Measurements from ENCODE around the gene ARPC5L. TPM values are rescaled to one million over a fixed set of nuclear protein-coding genes. Genes with fewer than 3 reads are reported as not detected.

ARPC5L gene
- total RNA-seq, 1 donor from 2014 or later, result 42.1 TPM

- no peak for ATAC-seq
- no peak for DNase-seq
- no peak overlapping the region for H3K4me3 ChIP-seq
- no peak for TF ChIP-seq CTCF (IDR thresholded peaks at IDR 0.05)
- H3K27me3 ChIP-seq, result no peaks in the 10 kb centered on the region
- peaks cover 64% of the 10 kb centered on the region for H3K36me3 ChIP-seq
- H3K9me3 ChIP-seq, result no peaks in the 10 kb centered on the region
- H3K27ac ChIP-seq, result no peak overlapping the region
- no peaks in the 10 kb centered on the region for H3K4me1 ChIP-seq
- intact Hi-C loops (cut with DNase I), result no loop called here
Observed at GRCh38 chr9:124894035-124894740, 32.3 kb downstream of the ARPC5L start.

- H3K4me3 ChIP-seq, result no peak overlapping the region
- H3K9me3 ChIP-seq, result no peaks in the 10 kb centered on the region
- no peak overlapping the region for H3K27ac ChIP-seq
- no peaks in the 10 kb centered on the region for H3K27me3 ChIP-seq
- DNase-seq, result no peak
- H3K36me3 ChIP-seq, result peaks cover 64% of the 10 kb centered on the region
- intact Hi-C loops (cut with DNase I), result no loop called here
- H3K4me1 ChIP-seq, result no peaks in the 10 kb centered on the region
- peak; percentile 25 for TF ChIP-seq CTCF (IDR thresholded peaks at IDR 0.05)
- ATAC-seq, result peak; percentile 47
Observed at GRCh38 chr9:124894741-124895170, 32.8 kb downstream of the ARPC5L start.

- H3K9me3 ChIP-seq, result no peaks in the 10 kb centered on the region
- no peaks in the 10 kb centered on the region for H3K27me3 ChIP-seq
- TF ChIP-seq CTCF (IDR thresholded peaks at IDR 0.05), result no peak
- intact Hi-C loops (cut with DNase I), result no loop called here
- ATAC-seq, result no peak
- peaks cover 58% of the 10 kb centered on the region for H3K36me3 ChIP-seq
- no peak overlapping the region for H3K4me3 ChIP-seq
- DNase-seq, result no peak
- no peak overlapping the region for H3K27ac ChIP-seq
- no peaks in the 10 kb centered on the region for H3K4me1 ChIP-seq
Observed at GRCh38 chr9:124897570-124898460, 35.9 kb downstream of the ARPC5L start.

- H3K36me3 ChIP-seq, result peaks cover 65% of the 10 kb centered on the region
- ATAC-seq, result no peak
- no peak for DNase-seq
- H3K27ac ChIP-seq, result no peak overlapping the region
- H3K4me1 ChIP-seq, result no peaks in the 10 kb centered on the region
- no peak for TF ChIP-seq CTCF (IDR thresholded peaks at IDR 0.05)
- no peak overlapping the region for H3K4me3 ChIP-seq
- no peaks in the 10 kb centered on the region for H3K9me3 ChIP-seq
- intact Hi-C loops (cut with DNase I), result no loop called here
- H3K27me3 ChIP-seq, result no peaks in the 10 kb centered on the region
Observed at GRCh38 chr9:124899845-124900244, 37.9 kb downstream of the ARPC5L start.

- Histone ChIP-seq H3K36me3 (peaks cover 71% of the 10 kb centered on the region), H3K4me3 (no peak overlapping the region), H3K27ac (no peak overlapping the region), H3K4me1 (no peaks in the 10 kb centered on the region), H3K9me3 (no peaks in the 10 kb centered on the region), H3K27me3 (no peaks in the 10 kb centered on the region)
- TF ChIP-seq CTCF (IDR thresholded peaks at IDR 0.05), result no peak
- intact Hi-C loops (cut with DNase I), result no loop called here
- ATAC-seq (no peak), DNase-seq (no peak)
Observed at GRCh38 chr9:124906966-124907365, 45.0 kb downstream of the ARPC5L start.

Measured in upper lobe of right lung (tissue), 1 donor.